Cerebellar cortex (tissue), 1 donor: ENCODE data around the gene BCL6.

Experiments
- DNase-seq: peaks from one replicate; pipeline ENCODE4 v3.0.0-alpha.2; 2015; ENCODE audit warnings: low spot score

Gene BCL6

GRCh38 chr3:187745201-187746058 lies at the start of gene BCL6:
Gene BCL6, minus strand, starts transcription at chr3:187745468. Its CDS starts 11,775 bp downstream, at chr3:187733693.
- DNase-seq, result peak; percentile 97

DNA sequence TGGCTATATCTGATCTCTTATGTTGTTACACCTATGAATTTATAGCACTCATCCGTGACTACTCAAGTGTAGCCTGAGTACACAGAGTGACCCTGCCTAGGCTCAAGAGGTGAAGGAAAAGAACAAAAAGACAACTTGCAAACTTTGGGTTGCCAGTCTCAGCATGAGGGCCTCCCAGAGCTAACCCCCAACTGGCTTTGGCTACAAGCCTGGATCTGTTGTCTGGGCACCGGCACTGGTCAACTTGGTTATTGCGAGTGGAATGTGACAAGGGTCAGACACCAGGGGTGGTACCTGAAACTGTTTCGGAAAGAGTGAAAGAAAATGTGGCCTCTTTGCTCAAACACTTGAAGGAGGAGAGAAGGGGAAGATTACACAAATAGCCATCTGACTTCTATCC lies 49.5 kb upstream of the BCL6 start:
- no peak for DNase-seq

DNA sequence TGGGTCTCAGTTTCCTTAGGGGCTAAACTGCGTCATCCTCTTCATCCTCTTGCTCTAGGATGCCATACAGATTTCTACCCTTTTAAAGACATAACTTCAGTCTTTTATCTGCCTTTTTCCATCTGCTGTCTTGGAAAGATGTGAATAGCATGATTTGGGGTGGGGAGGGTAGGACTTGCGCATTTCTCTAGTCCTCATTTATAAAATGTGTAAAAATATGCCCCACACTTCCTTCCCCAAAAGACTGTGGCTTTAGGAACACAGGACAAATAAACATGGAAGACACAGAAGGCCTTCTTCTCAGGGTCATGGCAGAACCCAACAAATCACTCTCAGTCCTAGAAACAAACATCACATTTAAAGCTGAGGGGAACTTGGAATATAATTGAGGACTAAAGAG lies 48.4 kb upstream of the BCL6 start:
- no peak for DNase-seq

DNA sequence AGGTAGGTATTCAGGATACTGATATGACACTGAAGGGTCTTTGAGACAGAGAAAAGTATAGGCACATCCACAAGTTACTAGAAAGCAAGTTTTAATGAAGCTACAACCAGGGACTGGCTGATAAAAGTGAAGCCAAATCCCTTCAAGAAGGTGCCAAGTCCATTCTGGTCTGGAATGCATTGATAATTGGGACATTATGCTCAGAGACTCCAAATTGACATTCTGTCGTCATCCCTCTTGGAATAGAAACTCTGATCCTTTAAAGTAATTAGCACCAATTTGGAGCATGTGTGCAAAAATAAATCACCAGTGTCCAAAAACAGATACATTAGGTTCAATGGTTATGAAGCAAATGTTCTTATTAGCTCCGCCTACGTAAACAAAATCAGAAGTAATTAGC lies 47.3 kb upstream of the BCL6 start:
- DNase-seq, result no peak

DNA sequence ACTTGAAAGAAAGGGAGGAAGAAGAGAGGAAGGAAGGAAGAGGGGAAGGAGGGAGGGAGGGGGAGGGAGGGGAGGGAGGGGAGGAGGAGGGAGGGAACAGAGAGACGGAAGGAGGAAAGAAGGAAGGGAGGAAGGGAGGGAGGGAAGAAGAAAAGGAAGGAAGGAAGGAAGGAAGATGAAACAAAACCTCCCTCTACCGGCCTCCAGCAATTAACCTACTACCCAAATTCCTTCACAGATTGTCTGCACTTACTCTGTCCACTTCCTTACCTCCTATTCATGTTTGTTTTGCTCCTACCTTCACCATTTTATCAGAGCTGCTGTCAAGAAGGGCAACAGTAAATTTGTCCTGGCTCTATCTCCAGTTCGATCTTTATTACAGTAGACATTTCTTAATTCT lies 44.6 kb upstream of the BCL6 start:
- DNase-seq, result no peak

DNA sequence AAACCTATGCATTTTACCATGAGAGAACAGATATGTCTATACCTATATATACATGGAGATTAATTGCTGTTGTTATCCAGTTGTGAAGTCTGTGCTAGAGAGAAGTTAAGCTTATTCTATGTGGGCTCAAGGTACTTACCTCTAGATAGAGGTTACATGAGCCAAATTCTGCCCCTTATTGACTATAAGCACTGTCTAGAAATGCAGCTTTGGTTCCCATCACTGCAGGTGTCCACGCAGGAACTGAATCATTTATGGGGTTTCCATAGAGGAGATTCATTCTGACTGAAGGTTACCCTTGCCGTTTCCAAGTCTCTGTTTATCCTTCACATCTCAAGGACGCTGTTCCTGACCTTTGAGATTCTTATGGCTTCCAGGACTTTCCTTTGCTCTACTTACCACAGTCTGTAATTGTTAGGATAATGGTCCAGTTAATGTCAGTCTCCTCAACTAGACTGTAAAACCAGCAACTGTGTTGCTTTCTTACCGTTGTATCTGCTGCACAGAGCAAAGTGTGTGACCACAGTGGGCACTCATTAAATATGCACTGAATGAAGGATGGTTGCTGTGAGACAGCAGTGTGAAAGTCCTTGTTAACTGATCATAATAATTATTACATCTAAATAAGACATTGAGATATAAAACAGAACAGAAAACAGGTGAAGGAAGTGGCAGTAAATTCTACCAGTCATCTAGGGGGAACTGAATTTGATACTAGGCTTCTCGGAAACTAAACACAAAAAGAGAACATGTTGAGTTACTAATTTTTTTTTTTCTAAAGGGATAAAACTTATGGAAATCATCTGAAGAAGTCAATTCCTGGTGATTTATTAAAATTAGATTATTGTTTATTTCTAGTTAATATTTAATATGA lies 44.0 kb upstream of the BCL6 start:
- DNase-seq, result no peak

DNA sequence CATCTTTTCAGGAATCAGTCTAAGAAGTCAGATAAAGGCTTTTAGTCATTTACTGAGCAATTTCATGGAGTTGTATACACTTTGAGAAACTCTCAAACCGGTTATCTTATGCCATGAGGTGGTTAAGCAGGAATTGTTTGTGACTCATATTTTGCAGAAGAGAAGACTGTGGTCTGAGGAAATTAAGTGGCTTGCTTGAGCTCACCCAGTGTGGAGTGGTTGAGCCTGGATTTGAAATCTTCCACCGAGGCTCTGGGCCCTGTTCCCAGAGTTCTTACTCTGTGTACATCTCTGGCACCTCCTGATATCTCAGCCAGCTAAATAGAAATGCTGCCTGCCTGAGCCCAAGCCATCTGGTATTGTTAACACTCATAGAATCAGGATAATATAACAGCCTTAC lies 37.8 kb upstream of the BCL6 start:
- DNase-seq, result peak; percentile 92

- DNase-seq, result no peak
These were observed 36.7 kb upstream of the BCL6 start for GRCh38 chr3:187782006-187782405.

GRCh38 chr3:187781001-187781400 lies 35.7 kb upstream of the BCL6 start:
- DNase-seq, result no peak

DNA sequence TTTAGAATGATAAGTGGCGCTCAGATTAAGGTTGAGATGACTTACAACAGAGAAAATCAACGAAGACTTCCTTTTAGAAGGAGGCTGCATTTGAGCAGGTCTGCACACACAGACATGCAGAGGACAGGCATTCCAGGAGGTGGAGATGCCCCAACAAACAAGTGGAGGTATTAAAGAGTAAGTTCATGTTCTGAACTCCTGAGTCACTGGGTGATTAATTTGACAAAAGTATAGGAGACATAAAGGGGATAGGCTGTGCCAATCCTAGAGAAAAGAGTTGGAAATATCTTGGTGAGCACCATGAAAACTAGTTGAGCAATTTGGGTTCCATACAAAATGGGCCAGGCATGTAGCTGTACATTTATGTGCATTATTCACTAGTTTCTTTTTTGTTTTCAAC lies 33.5 kb upstream of the BCL6 start:
- DNase-seq, result no peak

- DNase-seq, result no peak
These were observed 32.2 kb upstream of the BCL6 start for GRCh38 chr3:187777331-187777941.

- DNase-seq, result no peak
These were observed 30.3 kb upstream of the BCL6 start for GRCh38 chr3:187775549-187775948.

GRCh38 chr3:187774185-187774789 lies 29.0 kb upstream of the BCL6 start:
- DNase-seq, result no peak

- no peak for DNase-seq
These were observed 28.2 kb upstream of the BCL6 start for GRCh38 chr3:187773233-187774184.

DNA sequence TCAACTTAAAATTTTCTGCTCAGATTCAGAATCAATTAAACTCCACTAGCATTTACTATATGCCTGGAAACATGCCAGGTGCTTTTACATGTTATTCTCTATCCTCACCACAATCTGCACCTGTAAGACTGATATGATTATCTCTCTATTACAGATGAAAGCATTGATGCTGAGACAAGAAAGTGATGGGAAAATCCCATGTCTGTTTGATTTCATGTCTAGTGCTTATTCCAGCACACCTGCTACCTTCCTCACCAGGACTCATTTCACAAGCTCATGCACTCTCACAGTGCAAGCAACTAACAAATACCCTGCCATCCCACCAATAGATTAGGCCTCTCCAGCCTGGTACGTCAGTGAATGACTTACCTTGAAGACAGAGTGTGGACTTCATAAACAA lies 25.0 kb upstream of the BCL6 start:
- DNase-seq, result no peak

GRCh38 chr3:187769771-187770170 lies 24.5 kb upstream of the BCL6 start:
- peak; percentile 63 for DNase-seq

DNA sequence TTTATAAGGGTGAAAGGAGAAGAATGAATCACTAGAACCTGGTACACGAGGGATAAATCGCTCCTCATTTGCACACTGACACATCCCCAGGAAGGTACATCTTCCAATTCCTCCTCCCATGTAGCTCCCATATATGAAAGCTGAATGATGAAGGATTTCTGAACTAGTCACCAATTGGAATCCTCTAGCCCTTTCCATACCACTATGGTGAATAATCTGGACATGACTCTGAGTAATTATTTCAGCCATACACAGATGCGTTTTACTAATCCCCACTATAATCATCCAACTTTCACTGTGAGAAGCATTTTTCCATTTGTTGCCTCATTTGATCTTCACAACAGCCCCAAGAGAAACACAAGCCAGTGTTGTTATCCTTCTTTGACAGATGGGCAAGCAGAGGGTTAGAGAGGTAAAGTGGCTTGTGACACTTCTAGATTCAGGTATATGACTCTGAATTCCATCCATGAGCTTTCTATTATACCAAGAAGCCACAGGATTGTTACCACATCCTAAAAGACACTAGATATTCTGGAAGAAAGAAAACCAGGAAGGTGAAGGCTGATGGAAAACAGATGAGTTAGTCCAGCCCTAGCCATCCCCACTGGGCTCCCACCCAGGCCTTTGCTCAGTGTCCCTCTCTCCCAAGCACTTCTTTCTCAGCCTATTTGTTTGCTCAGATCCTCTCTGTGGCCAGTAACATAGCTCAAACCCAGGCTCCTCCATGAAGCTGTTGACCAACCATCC lies 22.2 kb upstream of the BCL6 start:
- no peak for DNase-seq

DNA sequence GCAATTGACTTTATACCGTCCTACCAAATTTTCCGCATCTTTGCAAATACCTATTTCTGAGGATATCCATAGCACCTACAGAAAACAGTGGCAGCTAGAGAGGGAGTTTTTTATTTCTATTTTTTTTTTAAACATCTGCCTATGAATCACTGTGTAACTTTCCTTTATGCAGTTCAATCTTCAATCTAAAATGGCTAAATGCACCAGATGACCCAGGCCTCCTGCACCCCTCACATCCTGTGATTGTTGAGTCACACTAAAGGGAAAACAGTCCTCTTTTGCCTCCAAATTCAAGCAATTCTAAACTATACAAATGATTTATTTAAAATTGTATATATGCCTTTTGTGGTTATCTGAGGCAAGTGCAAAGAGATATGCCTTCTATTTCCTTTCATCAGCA lies 20.1 kb upstream of the BCL6 start:
- DNase-seq, result no peak

GRCh38 chr3:187763850-187764648 lies 18.8 kb upstream of the BCL6 start:
- peak; percentile 78 for DNase-seq

DNA sequence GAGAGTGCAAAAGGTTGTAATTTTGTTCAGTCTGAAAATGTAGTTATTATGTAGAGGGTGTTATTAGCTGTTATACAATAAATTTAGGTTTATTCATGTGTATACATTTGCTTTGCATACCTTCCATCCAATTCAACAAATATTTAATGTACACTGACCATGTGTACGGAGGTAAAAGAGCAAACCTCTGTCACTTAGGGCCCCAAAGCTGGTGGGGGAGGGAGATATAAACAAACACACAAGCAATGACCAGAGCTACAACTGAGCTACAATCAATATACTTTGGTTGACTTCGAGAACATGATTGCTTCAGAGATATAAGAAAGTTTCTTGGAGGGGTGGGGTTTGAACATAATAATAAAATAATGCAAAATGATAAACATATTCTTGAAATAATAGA lies 17.5 kb upstream of the BCL6 start:
- no peak for DNase-seq
